GM06990 (cell line): ENCODE measurements around the gene LRRC2.
"Not testable (repeated sequence)": the region's sequence is repeated elsewhere in the genome, so short reads cannot be mapped to it uniquely, and the experiment has no call there.

Source experiments
- DNase-seq: peaks from one replicate; pipeline ENCODE4 v3.0.0-alpha.2; 2011; ENCODE audit not compliant: insufficient read length; ENCODE audit errors: extremely low read depth
- H3K27me3 ChIP-seq: replicated peaks from 2 replicates; pipeline ENCODE4 v1.6.0; 2011; ENCODE audit warnings: low read length; ENCODE audit not compliant: control insufficient read depth, insufficient read depth
- H3K36me3 ChIP-seq: 2 replicates; pipeline ENCODE4 v1.5.1; 2011; ENCODE audit warnings: low read length; ENCODE audit not compliant: control insufficient read depth, insufficient read depth
- H3K4me3 ChIP-seq: replicated peaks from 2 replicates; pipeline ENCODE4 v1.5.1; 2011; ENCODE audit warnings: low read depth, mild to moderate bottlenecking, control low read depth, low read length
- CTCF ChIP-seq: IDR thresholded peaks from 2 replicates; pipeline ENCODE4 v1.5.1; 2011; ENCODE audit warnings: low read length, control low read depth, mild to moderate bottlenecking, inconsistent platforms; ENCODE audit not compliant: insufficient read depth, poor library complexity, severe bottlenecking

The LRRC2 gene

DNA sequence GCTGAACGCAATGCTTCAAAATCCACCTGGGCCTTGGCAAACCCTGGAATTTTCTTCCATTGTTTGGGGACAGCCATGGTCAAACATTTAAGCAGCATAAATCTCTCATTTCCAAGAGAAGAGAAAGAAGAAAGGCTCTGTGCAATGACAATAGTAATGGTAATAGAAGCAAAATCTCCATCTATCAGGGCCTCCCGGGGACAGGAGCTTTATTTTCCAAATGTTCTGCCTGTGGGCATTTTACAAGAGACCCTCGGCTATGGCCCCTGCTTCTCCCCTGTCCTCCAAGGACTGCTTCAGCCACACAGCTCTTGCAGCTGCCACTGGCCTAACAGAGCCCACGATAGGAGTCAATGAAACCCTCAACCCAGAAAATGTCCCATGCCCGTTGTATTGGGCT lies 33.5 kb upstream of the LRRC2 start:
- Histone ChIP-seq H3K27me3 (no peaks in the 10 kb centered on the region; the same call in 1 of the 2 replicates), H3K36me3 (no peaks in the 10 kb centered on the region), H3K4me3 (no peak overlapping the region)
- no peak for TF ChIP-seq CTCF
- DNase-seq, result no peak

DNA sequence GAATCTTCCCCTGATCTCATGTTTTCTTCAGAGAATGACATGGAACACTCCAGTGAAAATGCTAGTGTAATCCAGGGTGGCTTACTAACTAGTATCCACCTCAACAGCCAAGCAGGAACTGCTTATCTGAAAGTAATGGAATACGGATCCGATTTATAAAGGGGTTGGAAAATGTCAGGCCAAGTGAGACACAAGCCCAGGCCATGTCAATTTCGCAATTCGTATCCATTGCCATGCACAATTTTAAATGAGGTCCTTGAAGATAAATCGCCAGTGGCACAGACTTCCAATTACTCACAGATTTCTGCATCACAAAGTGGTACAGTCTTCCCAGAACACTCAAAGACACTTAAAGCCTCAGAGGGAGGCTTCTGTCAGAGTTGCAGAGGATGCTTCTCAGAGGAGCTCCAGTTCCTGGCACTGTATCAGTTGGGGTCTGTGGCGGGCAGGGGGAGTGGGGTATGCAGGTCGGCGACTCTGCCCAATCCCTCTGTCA lies 29.8 kb upstream of the LRRC2 start:
- Histone ChIP-seq H3K36me3 (no peaks in the 10 kb centered on the region), H3K4me3 (no peak overlapping the region), H3K27me3 (no peaks in the 10 kb centered on the region)
- no peak for TF ChIP-seq CTCF
- no peak for DNase-seq

DNA sequence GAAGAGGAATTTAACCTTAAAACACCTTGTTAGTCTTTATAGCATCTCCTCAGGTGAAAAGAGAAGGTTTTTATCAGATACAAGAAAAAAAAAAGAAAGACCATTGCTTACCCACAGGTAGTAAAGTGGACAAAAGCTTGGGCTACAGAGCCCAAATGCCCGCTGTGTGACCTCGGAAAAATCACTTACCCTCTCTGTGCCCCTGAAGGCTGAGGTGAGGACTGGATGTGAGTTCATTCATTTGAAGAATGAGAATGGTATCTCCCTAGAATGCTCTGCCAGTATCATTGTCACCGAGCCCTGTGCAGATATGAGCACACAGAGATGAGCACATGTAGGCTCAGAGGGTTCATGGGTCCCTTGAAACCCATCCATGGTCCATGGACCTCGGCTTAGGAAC lies 28.6 kb upstream of the LRRC2 start:
- TF ChIP-seq CTCF, result no peak
- no peak overlapping the region for H3K4me3 ChIP-seq
- no peaks in the 10 kb centered on the region for H3K36me3 ChIP-seq
- no peaks in the 10 kb centered on the region for H3K27me3 ChIP-seq
- DNase-seq, result no peak

DNA sequence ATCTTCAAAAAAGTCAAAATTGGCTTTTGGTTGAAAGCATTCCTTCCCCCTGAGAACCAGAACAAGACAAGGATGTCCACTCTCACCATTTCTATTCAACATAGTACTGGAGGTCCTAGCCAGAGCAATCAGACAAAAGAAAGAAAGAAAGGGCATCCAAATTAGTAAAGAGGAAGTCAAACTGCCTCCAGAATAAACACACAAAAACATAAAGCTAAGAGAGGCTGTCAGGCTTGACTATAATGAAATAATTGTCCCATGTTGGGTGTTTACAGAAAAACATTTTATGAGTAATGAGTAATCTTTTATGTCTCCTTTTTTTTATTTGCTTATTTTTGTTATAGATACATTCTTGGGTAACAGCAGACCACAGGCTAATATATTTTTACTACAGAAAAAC lies 27.9 kb upstream of the LRRC2 start:
- H3K36me3 ChIP-seq, result no peaks in the 10 kb centered on the region
- no peaks in the 10 kb centered on the region for H3K27me3 ChIP-seq
- no peak for TF ChIP-seq CTCF
- no peak overlapping the region for H3K4me3 ChIP-seq
- no peak for DNase-seq

DNA sequence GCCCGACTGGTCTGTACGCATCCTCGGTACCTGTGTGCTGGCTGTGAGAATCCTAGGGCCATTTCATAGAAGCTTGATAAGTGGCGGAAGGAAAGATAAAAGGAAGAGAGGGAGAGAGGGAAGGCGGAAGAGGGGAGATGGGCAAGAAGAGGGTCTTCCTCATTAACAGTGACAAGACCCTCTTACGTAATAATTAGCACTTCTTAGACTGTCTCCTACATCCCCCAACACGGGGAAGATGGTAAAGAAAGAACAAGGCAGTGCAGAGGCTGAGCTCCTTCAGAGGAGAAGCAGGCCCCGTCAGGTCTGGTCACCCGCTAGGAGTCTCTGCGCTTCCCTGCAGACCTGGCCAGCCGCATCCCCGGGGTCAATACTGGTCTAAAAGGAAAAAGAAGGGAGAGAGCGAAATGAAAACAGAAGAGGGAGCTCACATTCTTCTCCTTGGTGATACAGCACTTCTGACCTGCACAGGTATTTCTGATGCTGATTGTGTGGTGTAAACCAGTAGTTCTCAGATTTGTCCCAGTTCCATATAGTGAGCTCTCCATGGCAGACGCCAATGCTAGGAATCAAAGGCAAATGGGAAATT lies 27.3 kb upstream of the LRRC2 start:
- Histone ChIP-seq H3K36me3 (no peaks in the 10 kb centered on the region), H3K4me3 (no peak overlapping the region), H3K27me3 (no peaks in the 10 kb centered on the region)
- TF ChIP-seq CTCF, result no peak
- DNase-seq, result no peak

GRCh38 chr3:46587268-46587667 lies 21.2 kb upstream of the LRRC2 start:
- not testable (repeated sequence) for H3K27me3 ChIP-seq, H3K36me3 ChIP-seq, H3K4me3 ChIP-seq, DNase-seq
